ENCODE results near the gene CNTNAP2. TPM values are rescaled to one million over a fixed set of nuclear protein-coding genes. Genes with fewer than 3 reads are reported as not detected.

CNTNAP2 gene
- total RNA-seq, 1 experiment from 2014 or later = 42.5 TPM

DNA sequence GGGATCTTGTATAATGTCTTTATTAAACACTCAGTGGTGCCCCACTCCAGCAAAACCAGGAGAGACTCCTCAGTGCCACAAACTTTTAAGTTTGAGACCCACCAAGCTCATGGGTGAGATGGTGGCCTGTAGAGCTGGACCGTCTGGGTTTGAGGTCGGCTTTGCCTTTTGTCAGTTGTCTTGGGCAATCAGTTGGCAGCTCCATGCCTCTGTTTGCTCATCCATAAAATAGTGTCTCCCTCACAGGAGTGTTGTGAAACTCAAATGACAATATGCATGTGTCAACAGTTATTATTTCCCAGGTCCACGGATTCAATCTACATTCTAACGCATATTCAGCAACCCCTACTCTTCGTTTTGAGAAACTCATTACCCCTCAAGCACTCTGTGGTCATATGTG is 2106.1 kb downstream of the CNTNAP2 start:
- CTCF ChIA-PET = no interaction called here
- Mint-ChIP-seq H3K9me3 (ENCODE audit: unreplicated experiment) (peaks cover 24% of the 10 kb centered on the region), H3K4me1 (ENCODE audit: low read depth, unreplicated experiment) (no peaks in the 10 kb centered on the region), H3K27ac (ENCODE audit: unreplicated experiment) (no peak overlapping the region), H3K27me3 (ENCODE audit: insufficient read depth, unreplicated experiment) (peaks cover 15% of the 10 kb centered on the region), H3K4me3 (ENCODE audit: unreplicated experiment) (no peak overlapping the region), H3K36me3 (ENCODE audit: insufficient read depth, unreplicated experiment) (no peaks in the 10 kb centered on the region)
- intact Hi-C loops (cut with micrococcal nuclease; ENCODE audit: unreplicated experiment) = no loop called here
- Histone ChIP-seq H3K9me3 (no peaks in the 10 kb centered on the region), H3K4me3 (ENCODE audit: low read depth, low read length) (no peak overlapping the region), H3K4me1 (no peaks in the 10 kb centered on the region), H3K27me3 (replicated peaks; ENCODE audit: control insufficient read depth, insufficient read depth, low read length) (no peaks in the 10 kb centered on the region), H3K36me3 (ENCODE audit: control insufficient read depth, insufficient read depth, low read length) (no peaks in the 10 kb centered on the region)
- no TSS peak for BruUV-seq (replicated peaks)
- POLR2A ChIA-PET = no interaction called here
- TF ChIP-seq, protein P1, sequence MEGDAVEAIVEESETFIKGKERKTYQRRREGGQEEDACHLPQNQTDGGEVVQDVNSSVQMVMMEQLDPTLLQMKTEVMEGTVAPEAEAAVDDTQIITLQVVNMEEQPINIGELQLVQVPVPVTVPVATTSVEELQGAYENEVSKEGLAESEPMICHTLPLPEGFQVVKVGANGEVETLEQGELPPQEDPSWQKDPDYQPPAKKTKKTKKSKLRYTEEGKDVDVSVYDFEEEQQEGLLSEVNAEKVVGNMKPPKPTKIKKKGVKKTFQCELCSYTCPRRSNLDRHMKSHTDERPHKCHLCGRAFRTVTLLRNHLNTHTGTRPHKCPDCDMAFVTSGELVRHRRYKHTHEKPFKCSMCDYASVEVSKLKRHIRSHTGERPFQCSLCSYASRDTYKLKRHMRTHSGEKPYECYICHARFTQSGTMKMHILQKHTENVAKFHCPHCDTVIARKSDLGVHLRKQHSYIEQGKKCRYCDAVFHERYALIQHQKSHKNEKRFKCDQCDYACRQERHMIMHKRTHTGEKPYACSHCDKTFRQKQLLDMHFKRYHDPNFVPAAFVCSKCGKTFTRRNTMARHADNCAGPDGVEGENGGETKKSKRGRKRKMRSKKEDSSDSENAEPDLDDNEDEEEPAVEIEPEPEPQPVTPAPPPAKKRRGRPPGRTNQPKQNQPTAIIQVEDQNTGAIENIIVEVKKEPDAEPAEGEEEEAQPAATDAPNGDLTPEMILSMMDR (IDR thresholded peaks at IDR 0.05; ENCODE audit: insufficient read depth in 1 of 2, low read depth in 1 of 2, low read length in 1 of 2, severe bottlenecking in 1 of 2, unreplicated experiment in 1 of 2) = no peak
- DNase-seq = no peak

DNA sequence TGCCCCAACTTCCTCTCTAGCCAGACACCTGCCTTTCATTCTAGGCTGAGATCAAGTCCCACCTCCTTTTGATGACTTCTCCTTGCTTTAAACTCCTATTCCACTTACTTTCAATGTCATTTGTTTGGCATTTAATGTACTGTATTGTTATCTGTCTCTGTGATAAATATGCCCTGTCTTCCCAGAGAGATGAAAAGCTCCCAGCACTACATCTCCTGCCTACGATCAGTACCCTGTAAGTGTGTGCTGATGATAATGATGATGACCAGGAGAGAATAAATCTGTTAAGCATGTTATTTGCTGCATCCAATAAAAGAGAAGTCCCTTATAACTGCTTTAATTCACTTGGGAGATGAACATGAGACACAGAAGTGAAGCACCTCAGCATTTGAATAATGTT is 2106.6 kb downstream of the CNTNAP2 start:
- no peak overlapping the region for H3K27ac Mint-ChIP-seq (ENCODE audit: unreplicated experiment)
- CTCF ChIA-PET = no interaction called here
- H3K4me1 ChIP-seq = no peaks in the 10 kb centered on the region
- no peak overlapping the region for H3K4me3 ChIP-seq (ENCODE audit: low read depth, low read length)
- no peaks in the 10 kb centered on the region for H3K27me3 ChIP-seq (replicated peaks; ENCODE audit: control insufficient read depth, insufficient read depth, low read length)
- BruUV-seq (replicated peaks) = no TSS peak
- H3K9me3 ChIP-seq = no peaks in the 10 kb centered on the region
- H3K36me3 ChIP-seq (ENCODE audit: control insufficient read depth, insufficient read depth, low read length) = no peaks in the 10 kb centered on the region
- H3K9me3 Mint-ChIP-seq (ENCODE audit: unreplicated experiment) = peaks cover 25% of the 10 kb centered on the region
- POLR2A ChIA-PET = no interaction called here
- no peaks in the 10 kb centered on the region for H3K4me1 Mint-ChIP-seq (ENCODE audit: low read depth, unreplicated experiment)
- TF ChIP-seq, protein P1 (IDR thresholded peaks at IDR 0.05; ENCODE audit: insufficient read depth in 1 of 2, low read depth in 1 of 2, low read length in 1 of 2, severe bottlenecking in 1 of 2, unreplicated experiment in 1 of 2) = no peak
- intact Hi-C loops (cut with micrococcal nuclease; ENCODE audit: unreplicated experiment) = no loop called here
- DNase-seq = no peak
- no peak overlapping the region for H3K4me3 Mint-ChIP-seq (ENCODE audit: unreplicated experiment)
- peaks cover 15% of the 10 kb centered on the region for H3K27me3 Mint-ChIP-seq (ENCODE audit: insufficient read depth, unreplicated experiment)
- no peaks in the 10 kb centered on the region for H3K36me3 Mint-ChIP-seq (ENCODE audit: insufficient read depth, unreplicated experiment)

DNA sequence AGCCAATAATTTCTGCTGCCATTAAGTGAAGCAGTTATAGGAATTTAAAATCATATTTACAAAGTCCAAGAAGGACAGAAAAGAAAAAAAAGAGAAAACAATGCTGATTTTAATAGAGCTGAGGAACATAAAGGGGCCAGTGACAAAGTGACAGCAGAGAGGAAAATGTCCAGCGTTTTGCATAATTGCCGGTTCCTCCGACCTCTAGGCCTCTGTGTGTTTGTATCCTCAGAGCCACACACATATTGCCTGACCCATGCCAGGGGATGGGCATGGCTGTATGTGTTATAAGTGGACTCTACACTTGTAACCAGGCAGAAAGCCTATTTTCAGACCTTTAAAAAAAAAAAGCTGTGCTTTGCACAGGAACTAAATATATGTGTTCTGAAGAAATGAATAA is 2107.1 kb downstream of the CNTNAP2 start:
- CTCF ChIA-PET = no interaction called here
- H3K27ac Mint-ChIP-seq (ENCODE audit: unreplicated experiment) = no peak overlapping the region

More for the DNA sequence above, 2107.1 kb downstream of the CNTNAP2 start:
- TF ChIP-seq, protein P1 (IDR thresholded peaks at IDR 0.05; ENCODE audit: insufficient read depth in 1 of 2, low read depth in 1 of 2, low read length in 1 of 2, severe bottlenecking in 1 of 2, unreplicated experiment in 1 of 2) = no peak
- Mint-ChIP-seq H3K36me3 (ENCODE audit: insufficient read depth, unreplicated experiment) (no peaks in the 10 kb centered on the region), H3K4me3 (ENCODE audit: unreplicated experiment) (no peak overlapping the region), H3K9me3 (ENCODE audit: unreplicated experiment) (peaks cover 25% of the 10 kb centered on the region), H3K4me1 (ENCODE audit: low read depth, unreplicated experiment) (no peaks in the 10 kb centered on the region), H3K27me3 (ENCODE audit: insufficient read depth, unreplicated experiment) (peaks cover 15% of the 10 kb centered on the region)
- Histone ChIP-seq H3K9me3 (no peaks in the 10 kb centered on the region), H3K27me3 (replicated peaks; ENCODE audit: control insufficient read depth, insufficient read depth, low read length) (no peaks in the 10 kb centered on the region), H3K4me3 (ENCODE audit: low read depth, low read length) (no peak overlapping the region), H3K4me1 (no peaks in the 10 kb centered on the region), H3K36me3 (ENCODE audit: control insufficient read depth, insufficient read depth, low read length) (no peaks in the 10 kb centered on the region)
- intact Hi-C loops (cut with micrococcal nuclease; ENCODE audit: unreplicated experiment) = no loop called here
- POLR2A ChIA-PET = no interaction called here
- no TSS peak for BruUV-seq (replicated peaks)
- no peak for DNase-seq

Measured in Caco-2 (cell line).